ENCODE results near the gene ASH1L. TPM values are rescaled to one million over a fixed set of nuclear protein-coding genes. Genes with fewer than 3 reads are reported as not detected.
A peak's percentile ranks its signal among the peaks of the same experiment; 100 is the strongest.

Gene ASH1L
- total RNA-seq, 4 donors from 2014 or later: 55.6 to 81.3 (median 75.0) TPM

DNA sequence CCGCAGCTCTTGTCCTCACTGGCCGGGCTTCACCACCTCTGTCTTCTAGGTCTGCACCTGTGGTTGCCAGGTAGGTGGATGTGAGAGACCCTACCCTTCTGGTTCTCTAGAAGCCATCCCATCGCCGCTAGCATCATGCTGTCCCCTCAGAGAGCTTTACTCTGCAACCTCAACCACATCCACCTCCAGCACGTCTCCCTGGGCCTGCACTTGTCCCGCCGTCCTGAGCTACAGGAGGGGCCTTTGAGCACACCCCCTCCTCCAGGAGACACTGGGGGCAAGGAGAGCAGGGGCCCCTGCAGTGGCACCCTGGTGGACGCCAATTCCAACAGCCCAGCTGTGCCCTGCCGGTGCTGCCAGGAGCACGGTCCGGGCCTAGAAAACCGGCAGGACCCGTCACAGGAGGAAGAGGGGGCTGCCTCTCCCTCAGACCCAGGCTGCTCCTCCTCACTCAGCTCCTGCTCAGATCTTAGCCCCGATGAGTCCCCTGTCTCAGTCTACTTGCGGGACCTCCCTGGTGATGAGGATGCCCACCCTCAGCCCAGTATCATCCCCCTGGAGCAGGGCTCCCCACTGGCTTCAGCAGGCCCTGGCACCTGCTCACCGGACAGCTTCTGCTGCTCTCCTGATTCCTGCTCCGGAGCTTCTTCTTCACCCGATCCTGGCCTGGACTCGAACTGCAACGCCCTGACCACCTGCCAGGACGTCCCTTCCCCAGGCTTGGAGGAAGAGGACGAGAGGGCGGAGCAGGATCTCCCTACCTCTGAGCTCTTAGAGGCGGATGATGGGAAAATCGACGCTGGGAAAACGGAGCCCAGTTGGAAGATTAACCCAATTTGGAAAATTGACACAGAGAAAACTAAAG, 240.7 kb downstream of the ASH1L start:
- no peak for ATAC-seq
- TF ChIP-seq, protein P1, sequence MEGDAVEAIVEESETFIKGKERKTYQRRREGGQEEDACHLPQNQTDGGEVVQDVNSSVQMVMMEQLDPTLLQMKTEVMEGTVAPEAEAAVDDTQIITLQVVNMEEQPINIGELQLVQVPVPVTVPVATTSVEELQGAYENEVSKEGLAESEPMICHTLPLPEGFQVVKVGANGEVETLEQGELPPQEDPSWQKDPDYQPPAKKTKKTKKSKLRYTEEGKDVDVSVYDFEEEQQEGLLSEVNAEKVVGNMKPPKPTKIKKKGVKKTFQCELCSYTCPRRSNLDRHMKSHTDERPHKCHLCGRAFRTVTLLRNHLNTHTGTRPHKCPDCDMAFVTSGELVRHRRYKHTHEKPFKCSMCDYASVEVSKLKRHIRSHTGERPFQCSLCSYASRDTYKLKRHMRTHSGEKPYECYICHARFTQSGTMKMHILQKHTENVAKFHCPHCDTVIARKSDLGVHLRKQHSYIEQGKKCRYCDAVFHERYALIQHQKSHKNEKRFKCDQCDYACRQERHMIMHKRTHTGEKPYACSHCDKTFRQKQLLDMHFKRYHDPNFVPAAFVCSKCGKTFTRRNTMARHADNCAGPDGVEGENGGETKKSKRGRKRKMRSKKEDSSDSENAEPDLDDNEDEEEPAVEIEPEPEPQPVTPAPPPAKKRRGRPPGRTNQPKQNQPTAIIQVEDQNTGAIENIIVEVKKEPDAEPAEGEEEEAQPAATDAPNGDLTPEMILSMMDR (IDR thresholded peaks at IDR 0.05): no peak
- TF ChIP-seq EP300 (IDR thresholded peaks at IDR 0.05): no peak
- no peak for TF ChIP-seq POLR2A (IDR thresholded peaks at IDR 0.05)
- TF ChIP-seq POLR2AphosphoS5 (IDR thresholded peaks at IDR 0.05): no peak
- 0 to 38% methylated on average over 4 to 9 of the region's 27 CpGs for WGBS, 2 donors (ENCODE audit: low coverage in 1 of 2)
- H3K9me3 ChIP-seq: no peaks in the 10 kb centered on the region
- no peaks in the 10 kb centered on the region for H3K27me3 ChIP-seq
- H3K36me3 ChIP-seq: peaks cover 0 to 26% of the 10 kb centered on the region in 2 donors
- peaks cover 0 to 59% (median 21%) of the 10 kb centered on the region in 3 donors for H3K4me1 ChIP-seq
- peak overlapping the region in 1 of 2 donors; percentile 92 for H3K4me3 ChIP-seq
- H3K27ac ChIP-seq: peak overlapping the region; percentile 96 to 99 (median 98)

DNA sequence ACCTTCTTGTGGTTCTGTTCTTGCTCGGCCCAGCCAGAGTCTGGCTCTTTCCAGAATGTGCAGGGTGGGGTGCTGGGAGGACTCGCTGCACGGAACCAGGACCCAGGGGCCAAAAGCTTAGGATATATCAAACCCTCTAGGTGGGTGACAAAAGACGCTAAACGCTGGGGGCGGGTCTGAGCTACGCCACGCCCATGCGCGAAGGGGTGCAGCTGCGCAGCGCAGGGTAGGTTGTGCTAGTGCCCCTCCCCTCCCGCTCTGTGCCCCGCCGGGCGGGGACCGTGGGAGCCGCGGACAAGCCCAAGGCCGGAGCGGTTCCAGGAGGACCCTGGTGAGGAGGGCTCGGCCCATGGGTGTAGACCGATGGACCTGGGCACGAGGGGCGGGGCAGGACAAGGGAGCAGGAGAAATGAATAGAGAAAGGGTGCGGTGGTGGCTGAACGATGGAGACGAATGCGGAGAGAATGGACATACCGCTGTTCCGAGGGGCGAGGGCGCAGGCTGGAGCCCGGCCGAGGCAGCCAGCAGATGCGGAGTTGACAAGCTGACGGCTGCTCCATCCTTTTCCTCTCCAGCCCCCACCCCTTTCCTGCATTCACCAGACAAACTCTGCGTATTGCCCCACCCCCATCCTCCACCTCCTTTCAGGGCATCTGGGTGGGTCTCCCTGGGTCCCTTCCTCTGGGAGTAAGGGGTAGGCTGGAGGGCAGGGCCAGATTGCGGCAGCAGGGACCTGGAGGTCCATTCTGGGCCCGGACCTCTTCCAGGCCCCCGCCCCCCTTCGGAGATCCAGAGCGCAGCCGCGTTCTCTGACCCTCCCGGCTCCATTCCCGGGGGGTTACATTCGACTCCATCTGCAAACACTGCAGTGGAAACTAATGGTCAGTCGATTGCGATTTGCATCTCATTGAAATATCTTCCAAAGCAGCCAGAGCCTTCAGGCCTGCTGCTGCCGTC, 241.7 kb downstream of the ASH1L start, which contains the start of gene RUSC1:
TSS of gene RUSC1 (plus strand) at position 234 of the 957 bp plus-strand sequence. CDS start 880 bp downstream, outside the sequence.
- H3K36me3 ChIP-seq: peaks cover 0 to 17% of the 10 kb centered on the region in 2 donors
- peak; percentile 28 for ATAC-seq
- 1 to 3% methylated on average over 10 to 12 of the region's 51 CpGs for WGBS, 2 donors (ENCODE audit: low coverage in 1 of 2)
- H3K27ac ChIP-seq: peak within 1 kb of the TSS; percentile 96 to 99 (median 98)
- peaks cover 0 to 50% (median 21%) of the 10 kb centered on the region in 3 donors for H3K4me1 ChIP-seq
- H3K9me3 ChIP-seq: no peaks in the 10 kb centered on the region
- peak; percentile 47 for TF ChIP-seq POLR2AphosphoS5 (IDR thresholded peaks at IDR 0.05)
- TF ChIP-seq EP300 (IDR thresholded peaks at IDR 0.05): no peak
- peak in 1 of 2 donors; percentile 50 for TF ChIP-seq POLR2A (IDR thresholded peaks at IDR 0.05)
- TF ChIP-seq, protein P1 (IDR thresholded peaks at IDR 0.05): peak in 1 of 4 experiments; percentile 23
- no peaks in the 10 kb centered on the region for H3K27me3 ChIP-seq
- peak within 1 kb of the TSS; percentile 47 to 92 for H3K4me3 ChIP-seq

DNA sequence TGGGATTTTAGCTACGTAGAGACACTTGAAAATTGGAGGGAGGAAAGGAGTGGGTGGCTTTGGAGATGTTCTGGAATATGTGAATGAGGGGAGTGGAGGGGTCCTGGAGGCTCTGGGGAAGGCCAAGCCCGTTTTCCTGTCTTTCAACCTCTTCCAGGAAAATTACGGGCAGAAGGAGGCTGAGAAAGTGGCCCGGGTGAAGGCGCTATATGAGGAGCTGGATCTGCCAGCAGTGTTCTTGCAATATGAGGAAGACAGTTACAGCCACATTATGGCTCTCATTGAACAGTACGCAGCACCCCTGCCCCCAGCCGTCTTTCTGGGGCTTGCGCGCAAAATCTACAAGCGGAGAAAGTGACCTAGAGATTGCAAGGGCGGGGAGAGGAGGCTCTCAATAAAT, 242.4 kb downstream of the ASH1L start:
- no peak for TF ChIP-seq POLR2AphosphoS5 (IDR thresholded peaks at IDR 0.05)
- TF ChIP-seq POLR2A (IDR thresholded peaks at IDR 0.05): no peak
- TF ChIP-seq, protein P1 (IDR thresholded peaks at IDR 0.05): no peak
- TF ChIP-seq EP300 (IDR thresholded peaks at IDR 0.05): no peak
- ATAC-seq: no peak
- 15 to 30% methylated on average over 6 to 11 of the region's 11 CpGs for whole genome bisulfite sequencing, 2 donors (ENCODE audit: low coverage in 1 of 2)

DNA sequence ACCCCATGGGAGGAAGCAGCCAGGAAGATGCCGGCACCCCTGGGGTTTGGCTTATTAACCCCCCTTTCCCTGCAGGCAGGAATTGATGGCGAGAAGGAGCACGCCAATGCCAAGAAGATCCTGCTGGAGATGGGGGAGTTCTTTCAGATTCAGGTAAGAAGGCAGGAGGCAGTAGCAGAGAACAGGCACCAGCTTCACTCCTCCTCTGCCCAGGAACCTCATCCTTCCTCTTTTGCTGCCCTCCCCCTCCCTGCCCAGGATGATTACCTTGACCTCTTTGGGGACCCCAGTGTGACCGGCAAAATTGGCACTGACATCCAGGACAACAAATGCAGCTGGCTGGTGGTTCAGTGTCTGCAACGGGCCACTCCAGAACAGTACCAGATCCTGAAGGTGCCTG, 243.1 kb downstream of the ASH1L start:
- H3K27me3 ChIP-seq: no peaks in the 10 kb centered on the region
- peaks cover 0 to 36% (median 17%) of the 10 kb centered on the region in 3 donors for H3K4me1 ChIP-seq
- H3K4me3 ChIP-seq: no peak overlapping the region
- no peak for ATAC-seq
- TF ChIP-seq POLR2A (IDR thresholded peaks at IDR 0.05) (no peak), POLR2AphosphoS5 (IDR thresholded peaks at IDR 0.05) (no peak), EP300 (IDR thresholded peaks at IDR 0.05) (no peak)
- TF ChIP-seq, protein P1 (IDR thresholded peaks at IDR 0.05): no peak
- no peaks in the 10 kb centered on the region for H3K9me3 ChIP-seq
- H3K27ac ChIP-seq: peak overlapping the region in 1 of 4 donors; percentile 98
- peaks cover 0 to 31% of the 10 kb centered on the region in 2 donors for H3K36me3 ChIP-seq
- 88 to 94% methylated on average over 3 of the region's 5 CpGs for WGBS, 2 donors (ENCODE audit: low coverage in 1 of 2)

More for the DNA sequence above, 242.4 kb downstream of the ASH1L start:
- Histone ChIP-seq H3K4me1 (peaks cover 0 to 43% (median 17%) of the 10 kb centered on the region in 3 donors), H3K36me3 (peaks cover 0 to 24% of the 10 kb centered on the region in 2 donors), H3K9me3 (no peaks in the 10 kb centered on the region), H3K27me3 (no peaks in the 10 kb centered on the region), H3K27ac (peak overlapping the region in 3 of 4 donors; percentile 98 to 99 (median 99)), H3K4me3 (peak overlapping the region; percentile 47 to 92)
